GM18951 (cell line): Measurements from ENCODE around the gene ELMO2.

Experiments used
- POLR2A ChIP-seq: IDR thresholded peaks from 4 replicates; pipeline ENCODE4 v1.6.1; 2011; ENCODE audit warnings: mild to moderate bottlenecking; ENCODE audit not compliant: insufficient read length, insufficient read depth; ENCODE audit errors: extremely low read depth
- in situ Hi-C: fragments of 300-500 bp; cut with MboI; formaldehyde crosslinking; loops from one replicate; pipeline ENCODE4 v1.12.0; 2022; ENCODE audit warnings: low sequenced_read_pairs, mixed read lengths, inconsistent platforms; ENCODE audit not compliant: unreplicated experiment

Gene ELMO2

DNA sequence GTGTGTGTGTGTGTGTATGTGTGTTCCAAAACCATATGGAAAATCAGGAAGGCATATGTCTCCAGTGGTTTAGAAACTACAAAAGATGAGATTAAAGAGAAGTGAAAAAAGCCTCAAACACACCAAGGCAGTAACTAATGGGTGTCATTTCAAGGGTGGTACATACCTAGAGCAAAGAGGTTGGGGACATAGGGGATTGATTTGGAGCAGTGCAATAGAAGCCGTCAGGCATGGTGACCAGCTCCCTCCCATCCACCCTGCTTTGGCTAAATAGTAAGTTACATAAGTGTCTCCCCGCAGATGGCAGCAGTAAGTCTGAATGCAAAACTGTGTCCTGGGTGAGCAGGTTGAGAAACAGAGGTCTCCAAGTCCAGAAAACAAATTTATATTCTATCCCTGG is 10.4 kb upstream of the ELMO2 start:
- no peak for TF ChIP-seq POLR2A
- in situ Hi-C loops: no loop called here

DNA sequence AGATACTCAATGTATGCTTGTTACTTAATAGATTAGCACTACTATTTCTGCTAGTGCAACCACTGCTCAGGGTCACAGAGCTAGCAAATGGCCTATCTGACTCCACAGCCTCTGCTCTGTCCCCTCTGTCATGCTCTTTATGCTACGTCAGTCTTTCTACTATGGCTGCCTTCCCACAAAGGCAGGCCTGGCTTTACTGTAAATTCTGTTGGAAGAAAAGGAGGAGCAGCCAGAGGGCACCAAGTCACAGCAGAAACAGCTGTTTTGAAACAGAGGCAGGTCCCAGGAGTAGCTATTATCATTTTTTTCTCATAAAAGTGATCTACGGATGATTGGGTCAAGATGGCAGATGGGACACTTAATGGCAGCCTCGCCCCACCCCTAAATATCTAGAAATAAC is 10.0 kb upstream of the ELMO2 start:
- in situ Hi-C loops: no loop called here
- TF ChIP-seq POLR2A: no peak

GRCh38 chr20:46415773-46416172 is 9.4 kb upstream of the ELMO2 start:
- in situ Hi-C loops: no loop called here

DNA sequence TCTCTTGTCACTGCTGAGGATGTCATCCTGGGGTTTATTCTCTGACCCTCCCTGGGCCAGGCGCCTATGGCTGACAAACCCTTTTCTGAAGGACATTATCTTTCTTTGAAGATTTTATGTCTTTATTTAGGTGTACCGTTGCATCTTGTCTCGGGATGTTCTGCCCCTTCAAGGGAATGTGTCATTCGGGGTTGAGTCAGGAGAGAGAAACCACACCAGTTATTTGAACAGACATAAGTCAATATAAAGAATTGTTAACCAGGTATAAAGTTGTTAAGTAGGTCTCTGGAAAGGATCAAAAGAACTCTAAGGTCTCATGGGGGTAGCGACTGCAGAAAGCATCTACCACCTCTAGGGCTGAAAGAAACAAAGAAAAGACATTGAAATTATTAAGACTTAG is 8.2 kb upstream of the ELMO2 start:
- in situ Hi-C loops: no loop called here
- TF ChIP-seq POLR2A: no peak

More at GRCh38 chr20:46415773-46416172, 9.4 kb upstream of the ELMO2 start:
- TF ChIP-seq POLR2A: no peak

DNA sequence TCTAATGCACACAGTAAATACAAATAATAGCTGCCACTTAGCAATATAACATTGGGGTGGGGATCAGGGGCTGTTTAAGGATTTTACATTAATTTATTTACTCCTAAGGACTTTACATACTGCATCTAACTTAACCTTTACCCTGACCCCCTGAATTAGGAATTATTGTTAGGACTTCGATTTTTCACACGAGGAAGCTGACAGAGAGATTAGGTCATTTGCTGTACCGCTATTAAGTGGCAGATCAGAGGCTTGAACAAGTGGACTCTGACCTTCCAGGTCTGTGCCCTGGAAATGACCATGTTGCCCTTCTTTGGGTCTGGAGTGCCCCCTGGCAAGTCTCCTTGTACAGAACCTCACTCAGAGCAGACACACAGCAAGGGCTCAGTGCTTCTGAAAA is 5.2 kb upstream of the ELMO2 start:
- in situ Hi-C loops: no loop called here

DNA sequence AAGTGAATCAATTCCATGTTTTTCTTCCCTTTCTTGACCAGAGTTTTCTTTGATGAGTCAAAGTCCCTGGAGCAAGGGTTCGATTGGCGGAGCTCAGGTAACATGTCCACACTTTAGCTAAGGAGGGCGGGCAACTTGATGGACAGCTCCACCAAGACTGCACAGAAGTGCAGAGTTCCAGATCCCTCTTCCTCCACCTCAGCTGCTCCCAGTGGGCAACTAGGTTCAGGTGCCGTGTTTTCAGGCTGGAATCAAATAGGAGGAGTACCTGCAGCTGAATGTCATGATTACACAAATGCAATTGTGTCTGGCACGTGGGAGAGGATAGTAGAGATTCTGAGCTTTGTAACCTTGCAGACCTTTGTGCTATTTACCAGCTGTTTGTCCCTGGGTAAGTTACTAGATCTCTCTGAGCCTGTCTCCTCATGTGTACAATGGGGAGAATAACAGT is 1.9 kb upstream of the ELMO2 start:
- in situ Hi-C loops: no loop called here
- TF ChIP-seq POLR2A: no peak

More for the DNA sequence above, 5.2 kb upstream of the ELMO2 start:
- TF ChIP-seq POLR2A: no peak

DNA sequence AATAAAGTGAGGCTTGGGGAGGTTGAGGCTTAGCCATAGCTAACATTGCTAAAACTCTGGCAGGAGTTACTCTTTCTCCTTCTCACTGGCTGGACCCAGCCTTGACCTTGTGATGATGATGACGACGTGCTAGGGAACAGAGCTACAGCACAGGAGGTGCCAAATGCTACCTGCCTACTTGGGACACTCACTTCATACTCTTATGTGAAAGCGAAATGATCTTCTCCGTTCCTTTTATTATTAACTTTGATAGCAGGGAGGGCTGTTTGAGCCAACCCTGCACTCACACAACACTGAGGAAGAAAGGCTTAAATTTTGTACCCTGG is 1.2 kb upstream of the ELMO2 start:
- in situ Hi-C loops: no loop called here
- no peak for TF ChIP-seq POLR2A

DNA sequence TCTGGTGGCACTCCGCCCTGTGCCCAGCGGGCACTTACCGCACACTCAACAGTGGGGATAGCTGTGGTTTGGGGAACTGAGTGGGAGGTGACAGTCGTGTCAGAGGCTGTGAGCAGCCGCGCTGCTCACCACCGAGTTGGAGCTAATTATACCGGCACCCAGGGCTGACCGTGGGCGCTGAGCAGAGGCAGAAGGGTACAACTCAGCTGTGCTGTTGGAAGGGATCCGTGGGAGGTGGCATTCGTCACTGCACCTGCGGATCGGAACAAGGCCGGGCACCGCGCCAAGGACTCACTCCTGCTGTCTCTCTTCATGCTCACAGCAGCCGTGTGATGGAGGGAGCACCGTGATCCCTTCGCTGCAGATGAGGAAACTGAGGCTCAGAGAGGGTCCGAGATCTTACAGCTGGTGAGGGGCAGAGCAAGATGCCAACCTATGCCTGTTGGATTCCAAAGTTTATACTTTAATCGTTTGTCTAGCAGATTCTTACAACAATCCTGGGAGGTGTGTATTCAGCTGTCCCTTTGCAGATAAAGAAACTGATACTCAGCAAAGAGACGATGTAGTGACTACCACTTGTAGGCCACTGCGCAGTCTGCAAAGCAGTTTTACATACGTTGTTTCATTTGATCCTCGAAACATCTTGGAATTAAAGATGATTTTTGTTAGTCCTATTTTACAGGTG is 713 bp upstream of the ELMO2 start:
- in situ Hi-C loops: no loop called here
- TF ChIP-seq POLR2A: no peak

- no peak for TF ChIP-seq POLR2A
- in situ Hi-C loops: no loop called here
Observed at GRCh38 chr20:46402331-46402811, 4.0 kb downstream of the ELMO2 start.

- no peak for TF ChIP-seq POLR2A
- in situ Hi-C loops: no loop called here
Observed at GRCh38 chr20:46401478-46401860, 4.9 kb downstream of the ELMO2 start.

GRCh38 chr20:46400828-46401477 is 5.5 kb downstream of the ELMO2 start:
- TF ChIP-seq POLR2A: no peak
- in situ Hi-C loops: no loop called here

DNA sequence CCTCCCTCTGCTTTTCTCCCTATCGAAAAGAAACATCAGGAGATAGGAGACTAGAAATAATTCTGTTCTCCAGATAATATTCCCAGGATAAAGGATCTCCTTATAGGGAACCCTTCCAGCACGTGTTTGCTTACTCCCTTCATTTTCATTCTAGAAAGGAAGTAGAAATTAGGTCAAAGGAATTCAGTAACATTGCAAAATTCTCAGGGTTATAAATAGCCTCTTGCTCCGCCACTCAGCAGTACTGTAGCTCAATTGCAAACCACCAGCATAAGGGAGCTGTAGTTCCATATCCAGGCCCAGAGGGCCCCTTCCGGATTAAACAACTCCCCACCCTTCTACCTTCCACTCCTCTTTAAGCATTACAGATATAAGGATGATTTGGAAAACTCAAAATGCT is 6.2 kb downstream of the ELMO2 start:
- in situ Hi-C loops: no loop called here
- TF ChIP-seq POLR2A: no peak

- TF ChIP-seq POLR2A: no peak
- in situ Hi-C loops: no loop called here
Observed at GRCh38 chr20:46399401-46399800, 7.0 kb downstream of the ELMO2 start.

- in situ Hi-C loops: no loop called here
- TF ChIP-seq POLR2A: no peak
Observed at GRCh38 chr20:46398963-46399362, 7.5 kb downstream of the ELMO2 start.
